SK-N-SH (cell line): ENCODE results near the gene NEURL1. TPM values are rescaled to one million over a fixed set of nuclear protein-coding genes. Genes with fewer than 3 reads are reported as not detected.

Experiments used
- CTCF ChIA-PET: fragments of 300-600, 350-600 bp; formaldehyde crosslinking; extraction: SDS; loops from one replicate; lab custom pipeline; 2021; lab: Yijun Ruan, JAX
- POLR2A ChIA-PET: fragments of 350-600 bp; sonication (Branson Sonifier 250); formaldehyde crosslinking; extraction: SDS; loops from one replicate; lab custom pipeline; 2020; ENCODE audit warnings: antibody characterized with exemption, inconsistent platforms; lab: Yijun Ruan, JAX
- DNase-seq: peaks from one replicate; pipeline ENCODE4 v3.0.0; 2012
- H2AFZ ChIP-seq: fragments of 200-600 bp; sonication (generic); 2 replicates; pipeline ENCODE4 v1.8.1; 2016; ENCODE audit warnings: antibody characterized with exemption, mild to moderate bottlenecking, low read depth
- H3F3A ChIP-seq: fragments of 200-600 bp; sonication (generic); replicated peaks from 2 replicates; pipeline ENCODE3; 2016; ENCODE audit warnings: antibody characterized with exemption, mild to moderate bottlenecking; ENCODE audit not compliant: insufficient read depth
- H3K27ac ChIP-seq, 2 experiments: fragments of 200-500 bp in 1 of 2; fragments of 200-600 bp in 1 of 2; sonication (Bioruptor generic) in 1 of 2; sonication (generic), shearing (Covaris generic) in 1 of 2; 2 replicates each; pipeline versions ENCODE4 v1.5.1 to v1.6.1; 2014 to 2016; ENCODE audit warnings: low read depth in 2 of 2, inconsistent platforms in 1 of 2, low read length in 1 of 2, mild to moderate bottlenecking in 1 of 2, mixed read lengths in 1 of 2
- H3K27me3 ChIP-seq: fragments of 200-600 bp; sonication (generic), shearing (Covaris generic); 2 replicates; pipeline ENCODE4 v1.6.1; 2016; ENCODE audit warnings: mixed run types; ENCODE audit not compliant: insufficient read depth
- H3K36me3 ChIP-seq, 2 experiments: fragments of 200-500 bp in 1 of 2; fragments of 200-600 bp in 1 of 2; sonication (Bioruptor generic) in 1 of 2; sonication (generic) in 1 of 2; replicated peaks in 1 of 2; 2 replicates each; pipeline versions ENCODE3 to v1.5.1; 2014 to 2016; ENCODE audit warnings: low read length in 1 of 2, mild to moderate bottlenecking in 1 of 2; ENCODE audit not compliant: insufficient read depth in 2 of 2, control insufficient read depth in 1 of 2
- H3K4me1 ChIP-seq, 2 experiments: fragments of 200-500 bp in 1 of 2; fragments of 200-600 bp in 1 of 2; sonication (Bioruptor generic) in 1 of 2; sonication (generic), shearing (Covaris generic) in 1 of 2; 2 replicates each; pipeline versions ENCODE4 v1.5.1 to v1.6.1; 2014 to 2016; ENCODE audit warnings: low read depth in 1 of 2, low read length in 1 of 2, mixed run types in 1 of 2; ENCODE audit not compliant: insufficient read depth in 2 of 2, control insufficient read depth in 1 of 2
- H3K4me2 ChIP-seq: fragments of 200-600 bp; sonication (generic), shearing (Covaris generic); 2 replicates; pipeline ENCODE4 v1.6.1; 2017; ENCODE audit warnings: mixed run types
- H3K4me3 ChIP-seq, 2 experiments: fragments of 200-500 bp in 1 of 2; fragments of 200-600 bp in 1 of 2; sonication (Bioruptor generic) in 1 of 2; sonication (generic), shearing (Covaris generic) in 1 of 2; 2 replicates each; pipeline versions ENCODE4 v1.5.1 to v1.8.1; 2014 to 2016; ENCODE audit warnings: low read depth in 2 of 2, inconsistent platforms in 1 of 2, low read length in 1 of 2, mild to moderate bottlenecking in 1 of 2, mixed read lengths in 1 of 2, moderate library complexity in 1 of 2
- H3K79me2 ChIP-seq: fragments of 200-600 bp; sonication (generic); 2 replicates; pipeline ENCODE4 v1.8.1; 2017; ENCODE audit warnings: mild to moderate bottlenecking; ENCODE audit not compliant: insufficient read depth
- H3K9ac ChIP-seq: fragments of 200-600 bp; sonication (generic); 2 replicates; pipeline ENCODE4 v1.6.1; 2017; ENCODE audit warnings: mixed run types
- H3K9me2 ChIP-seq: fragments of 200-600 bp; sonication (generic); 2 replicates; pipeline ENCODE4 v1.6.1; 2017; ENCODE audit warnings: mixed run types
- H3K9me3 ChIP-seq: fragments of 200-600 bp; sonication (generic); 2 replicates; pipeline ENCODE4 v1.6.1; 2017; ENCODE audit warnings: mixed run types, mild to moderate bottlenecking, moderate library complexity
- H4K20me1 ChIP-seq: fragments of 200-600 bp; sonication (generic); 2 replicates; pipeline ENCODE4 v1.6.1; 2017; ENCODE audit warnings: mild to moderate bottlenecking, mixed run types; ENCODE audit not compliant: insufficient read depth
- CHD2 ChIP-seq: fragments of 150-350 bp; IDR thresholded peaks from 2 replicates; pipeline ENCODE4 v1.6.1; 2018; ENCODE audit warnings: low read length; ENCODE audit not compliant: partially characterized antibody
- ELF1 ChIP-seq: IDR thresholded peaks from 2 replicates; pipeline ENCODE4 v1.4.0; 2012
- EP300 ChIP-seq, 2 experiments: IDR thresholded peaks; 2 replicates each; pipeline versions ENCODE4 v1.4.0 to v1.6.1; 2012; ENCODE audit warnings: borderline replicate concordance in 1 of 2, low read depth in 1 of 2, low read length in 1 of 2
- EZH2phosphoT487 ChIP-seq: fragments of 200-600 bp; sonication (generic); IDR thresholded peaks from 2 replicates; pipeline ENCODE4 v1.6.1; 2017; ENCODE audit warnings: low read depth, mixed run types, mild to moderate bottlenecking, antibody characterized with exemption, moderate library complexity, borderline replicate concordance
- FOXM1 ChIP-seq: IDR thresholded peaks from 2 replicates; pipeline ENCODE4 v1.4.0; 2012; ENCODE audit warnings: low read depth, mild to moderate bottlenecking
- GABPA ChIP-seq: IDR thresholded peaks from 2 replicates; pipeline ENCODE4 v1.4.0; 2012; ENCODE audit warnings: low read depth, mild to moderate bottlenecking
- NFIC ChIP-seq: IDR thresholded peaks from 2 replicates; pipeline ENCODE4 v1.4.0; 2012; ENCODE audit warnings: borderline replicate concordance
- NRF1 ChIP-seq: IDR thresholded peaks from 2 replicates; pipeline ENCODE4 v1.6.1; 2012; ENCODE audit warnings: low read depth, mild to moderate bottlenecking, low read length
- POLR2AphosphoS5 ChIP-seq: IDR thresholded peaks from 2 replicates; pipeline ENCODE4 v1.6.1; 2012; ENCODE audit warnings: low read depth, low read length
- RAD21 ChIP-seq: IDR thresholded peaks from 2 replicates; pipeline ENCODE4 v1.6.1; 2012; ENCODE audit warnings: mild to moderate bottlenecking, low read length
- RFX5 ChIP-seq: IDR thresholded peaks from 2 replicates; pipeline ENCODE4 v1.6.1; 2012; ENCODE audit warnings: mild to moderate bottlenecking, improper control_type of control experiment, low read length
- RXRA ChIP-seq: IDR thresholded peaks from 2 replicates; pipeline ENCODE4 v1.4.0; 2012; ENCODE audit warnings: low read depth, mild to moderate bottlenecking, borderline replicate concordance
- SIN3A ChIP-seq: IDR thresholded peaks from 2 replicates; pipeline ENCODE4 v1.6.1; 2012; ENCODE audit warnings: low read depth, mild to moderate bottlenecking, low read length, moderate library complexity, borderline replicate concordance
- SMC3 ChIP-seq: IDR thresholded peaks from 2 replicates; pipeline ENCODE4 v1.6.1; 2012; ENCODE audit warnings: low read depth, low read length, improper control_type of control experiment
- YY1 ChIP-seq: IDR thresholded peaks from 2 replicates; pipeline ENCODE4 v1.4.0; 2012; ENCODE audit warnings: low read depth, mild to moderate bottlenecking
- WGBS: methylation state at CpG from one replicate; pipeline ENCODE4 v1.1.6; 2017; ENCODE audit warnings: low lambda C conversion rate; 5-methylcytosine and 5-hydroxymethylcytosine counted together
- polyA plus RNA-seq, 3 experiments: library from polyadenylated mRNA; depleted of rRNA; stranded (reverse); fragments of >200 nt; gene quantifications; 2 replicates each; pipeline ENCODE4 v1.2.3, GENCODE V29; 2012
- TF ChIP-seq, protein P1 (sequence below): IDR thresholded peaks from 2 replicates; pipeline ENCODE4 v1.4.0; 2012; ENCODE audit warnings: low read depth, borderline replicate concordance
- TF ChIP-seq, protein P2 (sequence below): fragments of 150-350 bp; IDR thresholded peaks from 2 replicates; pipeline ENCODE4 v1.6.1; 2017; ENCODE audit warnings: antibody characterized with exemption, low read length, low read depth, borderline replicate concordance
- TF ChIP-seq, protein P3 (sequence below): fragments of 200-600 bp; sonication (generic); IDR thresholded peaks from 2 replicates; pipeline ENCODE4 v1.6.1; 2017; ENCODE audit warnings: antibody characterized with exemption, mild to moderate bottlenecking, moderate library complexity

NEURL1 gene
- polyA plus RNA-seq, 1 of the 3 experiments (the other 2 are of a cell fraction), result 0.05 TPM

DNA sequence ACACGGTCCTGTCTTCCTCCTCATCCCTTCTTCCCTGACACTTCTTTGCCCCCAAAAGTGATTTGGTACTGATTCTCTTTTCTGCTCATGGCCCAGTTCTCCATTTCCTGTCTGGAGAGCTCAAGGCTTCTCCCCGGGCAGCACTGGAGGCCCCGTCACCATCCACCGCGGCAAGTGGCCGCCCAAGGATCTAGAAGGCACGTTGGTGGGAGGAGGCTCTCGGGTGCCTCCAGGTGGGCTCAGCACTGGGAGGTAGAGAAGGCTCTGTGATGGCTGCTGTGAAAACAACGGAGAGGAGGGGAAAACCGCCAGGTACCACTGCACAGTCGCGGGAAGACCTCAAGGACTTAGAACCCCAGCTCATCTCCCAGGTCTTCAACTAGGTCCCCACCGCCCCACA is 134.4 kb downstream of the NEURL1 start:
- POLR2A ChIA-PET, result no interaction called here
- H3K27ac ChIP-seq, result peak overlapping the region in 1 of 2 experiments; percentile 61; a peak in 1 of 4 replicates
- H3K4me1 ChIP-seq, result peaks cover 0 to 63% of the 10 kb centered on the region in 2 experiments; a peak in 2 of 4 replicates
- H3F3A ChIP-seq, result no peaks in the 10 kb centered on the region
- CTCF ChIA-PET, result interaction anchor here (1.0 to 2.1 kb wide), 4 partner anchors 22 to 59 kb away, joined by 3 to 10 read pairs (median 3); no protein-coding TSS in a partner anchor
- no peaks in the 10 kb centered on the region for H3K9me3 ChIP-seq
- no peak overlapping the region for H3K4me3 ChIP-seq
- no peak overlapping the region for H3K9ac ChIP-seq
- H4K20me1 ChIP-seq, result no peaks in the 10 kb centered on the region
- TF ChIP-seq SIN3A (no peak), NFIC (no peak), FOXM1 (no peak), EZH2phosphoT487 (no peak), CHD2 (no peak), EP300 (IDR thresholded peaks at IDR 0.05; ENCODE audit: borderline replicate concordance in 1 of 2, low read depth in 1 of 2, low read length in 1 of 2) (no peak)
- TF ChIP-seq, protein P1, sequence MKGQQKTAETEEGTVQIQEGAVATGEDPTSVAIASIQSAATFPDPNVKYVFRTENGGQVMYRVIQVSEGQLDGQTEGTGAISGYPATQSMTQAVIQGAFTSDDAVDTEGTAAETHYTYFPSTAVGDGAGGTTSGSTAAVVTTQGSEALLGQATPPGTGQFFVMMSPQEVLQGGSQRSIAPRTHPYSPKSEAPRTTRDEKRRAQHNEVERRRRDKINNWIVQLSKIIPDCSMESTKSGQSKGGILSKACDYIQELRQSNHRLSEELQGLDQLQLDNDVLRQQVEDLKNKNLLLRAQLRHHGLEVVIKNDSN, result no peak
- TF ChIP-seq, all 33 proteins: peak for 0
- H3K36me3 ChIP-seq, result peaks cover 0 to 2% of the 10 kb centered on the region in 2 experiments
- 94% methylated on average over 13 of the region's 13 CpGs for WGBS
- H3K4me2 ChIP-seq, result no peak overlapping the region
- no peak for DNase-seq
- no peak overlapping the region for H2AFZ ChIP-seq
- H3K79me2 ChIP-seq, result no peaks in the 10 kb centered on the region
- no peaks in the 10 kb centered on the region for H3K27me3 ChIP-seq
- no peaks in the 10 kb centered on the region for H3K9me2 ChIP-seq

DNA sequence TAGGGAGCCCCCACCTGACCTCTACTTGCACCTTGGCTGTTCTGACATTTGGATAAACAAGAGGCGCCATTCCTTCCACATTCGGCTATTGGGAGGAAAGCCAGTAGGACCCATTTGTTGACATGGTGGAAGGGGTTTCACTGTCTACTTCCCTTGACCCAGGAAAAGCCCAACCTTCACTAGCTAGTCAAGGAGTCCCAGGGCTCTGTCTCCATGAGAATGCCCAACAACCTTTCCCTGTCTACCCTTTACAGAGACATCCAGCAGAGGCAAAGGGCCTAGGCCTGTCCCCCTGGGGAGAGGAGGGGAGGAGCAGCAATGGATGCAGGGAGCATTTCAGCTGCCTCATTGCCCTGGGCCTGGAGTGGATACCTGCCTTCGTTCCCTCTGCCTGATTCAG is 136.1 kb downstream of the NEURL1 start:
- no peak for TF ChIP-seq GABPA
- TF ChIP-seq, all 33 proteins: peak for 0
- Histone ChIP-seq H3K4me3 (no peak overlapping the region), H3F3A (no peaks in the 10 kb centered on the region), H3K9ac (no peak overlapping the region), H4K20me1 (no peaks in the 10 kb centered on the region), H3K27me3 (no peaks in the 10 kb centered on the region), H3K27ac (peak overlapping the region in 1 of 2 experiments; percentile 61; a peak in 2 of 4 replicates), H3K36me3 (peaks cover 0 to under 1% of the 10 kb centered on the region in 2 experiments), H2AFZ (no peak overlapping the region), H3K79me2 (no peaks in the 10 kb centered on the region), H3K4me1 (peaks cover 0 to 53% of the 10 kb centered on the region in 2 experiments; a peak in 1 of 4 replicates), H3K9me2 (no peaks in the 10 kb centered on the region), H3K9me3 (no peaks in the 10 kb centered on the region), H3K4me2 (no peak overlapping the region)
- no peak for DNase-seq
- WGBS, result no CpG with 5 or more reads among the region's 3 CpGs
- ChIA-PET CTCF (interaction anchor here (0.6 to 1.1 kb wide), 4 partner anchors 9 to 57 kb away, joined by 3 to 4 read pairs (median 3); no protein-coding TSS in a partner anchor), POLR2A (no interaction called here)

DNA sequence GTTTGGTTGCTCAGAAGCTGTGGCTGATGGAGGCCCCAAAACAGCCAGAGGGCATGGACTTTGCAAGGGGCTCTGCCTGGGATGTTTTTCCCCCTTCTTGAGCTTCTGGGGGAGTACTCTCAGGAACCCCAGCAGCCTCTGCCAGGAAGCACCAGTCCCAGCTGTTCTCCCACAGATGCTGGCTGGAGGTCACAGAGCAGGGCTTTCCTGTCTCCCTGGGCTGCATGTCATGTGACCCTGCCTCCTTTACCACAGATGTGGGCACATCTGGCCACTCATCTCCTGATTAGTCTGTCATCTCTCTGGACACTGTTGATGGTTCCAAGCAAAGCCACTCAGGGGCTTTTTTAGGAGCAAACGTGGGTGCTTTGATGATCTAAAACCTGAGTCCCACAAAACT is 136.7 kb downstream of the NEURL1 start:
- ChIA-PET POLR2A (no interaction called here), CTCF (interaction anchor here (0.6 to 1.1 kb wide), 3 partner anchors 10 to 36 kb away, joined by 3 to 4 read pairs (median 4); no protein-coding TSS in a partner anchor)
- Histone ChIP-seq H4K20me1 (no peaks in the 10 kb centered on the region), H2AFZ (no peak overlapping the region), H3K9me3 (no peaks in the 10 kb centered on the region), H3K4me1 (peaks cover 0 to 53% of the 10 kb centered on the region in 2 experiments; a peak in 1 of 4 replicates), H3K27me3 (no peaks in the 10 kb centered on the region), H3K36me3 (no peaks in the 10 kb centered on the region), H3F3A (no peaks in the 10 kb centered on the region), H3K79me2 (no peaks in the 10 kb centered on the region), H3K4me3 (no peak overlapping the region), H3K9ac (no peak overlapping the region), H3K9me2 (no peaks in the 10 kb centered on the region), H3K27ac (no peak overlapping the region; a peak in 1 of 4 replicates), H3K4me2 (no peak overlapping the region)
- DNase-seq, result no peak
- no peak for TF ChIP-seq NFIC
- no peak for TF ChIP-seq SMC3
- no peak for TF ChIP-seq FOXM1
- TF ChIP-seq RAD21, result no peak
- TF ChIP-seq, protein P2, sequence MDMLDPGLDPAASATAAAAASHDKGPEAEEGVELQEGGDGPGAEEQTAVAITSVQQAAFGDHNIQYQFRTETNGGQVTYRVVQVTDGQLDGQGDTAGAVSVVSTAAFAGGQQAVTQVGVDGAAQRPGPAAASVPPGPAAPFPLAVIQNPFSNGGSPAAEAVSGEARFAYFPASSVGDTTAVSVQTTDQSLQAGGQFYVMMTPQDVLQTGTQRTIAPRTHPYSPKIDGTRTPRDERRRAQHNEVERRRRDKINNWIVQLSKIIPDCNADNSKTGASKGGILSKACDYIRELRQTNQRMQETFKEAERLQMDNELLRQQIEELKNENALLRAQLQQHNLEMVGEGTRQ, result no peak
- TF ChIP-seq, protein P1, result no peak
- TF ChIP-seq POLR2AphosphoS5, result no peak
- TF ChIP-seq, protein P3, sequence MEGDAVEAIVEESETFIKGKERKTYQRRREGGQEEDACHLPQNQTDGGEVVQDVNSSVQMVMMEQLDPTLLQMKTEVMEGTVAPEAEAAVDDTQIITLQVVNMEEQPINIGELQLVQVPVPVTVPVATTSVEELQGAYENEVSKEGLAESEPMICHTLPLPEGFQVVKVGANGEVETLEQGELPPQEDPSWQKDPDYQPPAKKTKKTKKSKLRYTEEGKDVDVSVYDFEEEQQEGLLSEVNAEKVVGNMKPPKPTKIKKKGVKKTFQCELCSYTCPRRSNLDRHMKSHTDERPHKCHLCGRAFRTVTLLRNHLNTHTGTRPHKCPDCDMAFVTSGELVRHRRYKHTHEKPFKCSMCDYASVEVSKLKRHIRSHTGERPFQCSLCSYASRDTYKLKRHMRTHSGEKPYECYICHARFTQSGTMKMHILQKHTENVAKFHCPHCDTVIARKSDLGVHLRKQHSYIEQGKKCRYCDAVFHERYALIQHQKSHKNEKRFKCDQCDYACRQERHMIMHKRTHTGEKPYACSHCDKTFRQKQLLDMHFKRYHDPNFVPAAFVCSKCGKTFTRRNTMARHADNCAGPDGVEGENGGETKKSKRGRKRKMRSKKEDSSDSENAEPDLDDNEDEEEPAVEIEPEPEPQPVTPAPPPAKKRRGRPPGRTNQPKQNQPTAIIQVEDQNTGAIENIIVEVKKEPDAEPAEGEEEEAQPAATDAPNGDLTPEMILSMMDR, result no peak
- no peak for TF ChIP-seq ELF1
- TF ChIP-seq NRF1, result no peak
- no peak for TF ChIP-seq RXRA
- TF ChIP-seq EZH2phosphoT487, result no peak
- no peak for TF ChIP-seq YY1
- TF ChIP-seq RFX5, result no peak
- 67% methylated on average over 1 of the region's 1 CpG for WGBS
